ENCODE data around the gene RNF38.
"Not testable (repeated sequence)": the region's sequence is repeated elsewhere in the genome, so short reads cannot be mapped to it uniquely, and the experiment has no call there.

RNF38 gene

DNA sequence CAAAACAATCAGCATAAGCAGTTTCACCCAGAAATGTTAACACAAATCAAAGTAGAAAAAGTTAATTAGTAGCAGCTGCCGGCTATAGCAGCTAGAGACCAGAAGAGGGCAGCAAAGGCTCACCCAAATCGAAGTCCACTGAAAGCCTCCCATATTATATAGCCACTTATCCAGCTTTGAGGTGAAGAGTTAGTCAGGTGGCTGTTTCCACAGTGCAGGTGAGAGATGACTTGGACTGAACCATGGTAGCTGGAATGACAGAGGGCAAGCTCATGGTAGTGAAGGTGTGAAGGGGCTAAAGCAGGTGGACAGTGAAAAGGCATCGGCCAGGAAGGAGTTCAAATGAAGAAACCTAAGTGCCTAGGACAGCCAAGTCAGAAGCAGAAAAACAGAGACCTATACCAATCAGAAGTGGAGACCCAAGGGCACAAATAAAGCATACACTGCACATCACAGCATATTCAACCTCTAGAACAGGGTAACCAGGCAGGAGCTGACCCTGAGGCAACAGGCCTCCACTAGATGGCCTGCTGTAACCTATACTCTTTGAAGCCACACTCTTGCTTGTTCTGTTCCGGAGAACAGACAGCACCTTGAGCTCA is 7.2 kb upstream of the RNF38 start:
- FAIRE-seq = peak; percentile 62

DNA sequence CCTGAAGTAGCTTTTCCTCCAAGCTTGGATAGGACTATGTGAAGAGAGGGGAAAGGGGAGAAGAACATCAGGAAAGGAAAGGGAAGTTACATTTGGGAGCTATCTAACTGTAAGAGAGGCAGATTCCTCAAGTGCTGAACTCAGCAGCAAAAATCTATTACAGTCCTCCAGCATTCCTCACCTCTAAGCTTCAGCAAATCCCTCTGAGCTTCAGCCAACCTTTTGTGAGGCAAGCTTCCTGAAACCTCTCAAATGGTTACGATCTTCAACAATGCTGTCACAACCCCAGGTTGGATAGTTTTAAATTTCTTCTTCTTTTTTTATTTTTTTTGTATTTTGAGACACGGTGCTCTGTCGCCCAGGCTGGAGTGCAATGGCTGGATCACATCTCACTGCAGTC is 2.5 kb upstream of the RNF38 start:
- no peak for DNase-seq (ENCODE audit: low spot score)
- FAIRE-seq = no peak

More for the DNA sequence above, 7.2 kb upstream of the RNF38 start:
- peak; percentile 62 for DNase-seq (ENCODE audit: low spot score)

DNA sequence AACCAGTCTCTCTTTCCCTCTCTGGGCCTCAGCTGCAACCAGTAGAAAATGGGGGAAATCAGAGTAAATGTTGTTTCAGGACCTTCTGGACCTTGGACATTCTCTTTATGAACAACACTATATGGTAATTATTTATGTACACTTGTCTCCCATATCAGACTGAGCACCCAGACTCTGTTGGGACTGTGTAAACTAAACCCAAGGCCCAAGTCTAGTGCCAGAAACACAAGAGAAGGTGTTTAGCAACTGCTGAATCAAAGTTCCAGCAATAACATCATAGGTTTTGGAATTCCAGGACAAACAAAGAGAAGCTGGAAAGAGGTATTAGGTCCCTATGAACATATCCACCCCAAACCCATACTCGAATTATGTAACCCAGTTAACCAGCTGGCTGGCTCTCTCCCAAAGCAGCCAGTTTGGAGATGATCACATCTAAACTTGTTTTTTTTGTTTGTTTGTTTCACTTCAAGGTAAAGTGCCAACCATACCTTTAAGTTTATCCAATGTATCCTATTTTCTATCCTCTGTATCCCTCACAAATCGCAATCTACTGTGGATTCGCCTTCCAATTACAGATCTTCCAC is 1.9 kb upstream of the RNF38 start:
- DNase-seq (ENCODE audit: low spot score) (no peak), FAIRE-seq (no peak)

DNA sequence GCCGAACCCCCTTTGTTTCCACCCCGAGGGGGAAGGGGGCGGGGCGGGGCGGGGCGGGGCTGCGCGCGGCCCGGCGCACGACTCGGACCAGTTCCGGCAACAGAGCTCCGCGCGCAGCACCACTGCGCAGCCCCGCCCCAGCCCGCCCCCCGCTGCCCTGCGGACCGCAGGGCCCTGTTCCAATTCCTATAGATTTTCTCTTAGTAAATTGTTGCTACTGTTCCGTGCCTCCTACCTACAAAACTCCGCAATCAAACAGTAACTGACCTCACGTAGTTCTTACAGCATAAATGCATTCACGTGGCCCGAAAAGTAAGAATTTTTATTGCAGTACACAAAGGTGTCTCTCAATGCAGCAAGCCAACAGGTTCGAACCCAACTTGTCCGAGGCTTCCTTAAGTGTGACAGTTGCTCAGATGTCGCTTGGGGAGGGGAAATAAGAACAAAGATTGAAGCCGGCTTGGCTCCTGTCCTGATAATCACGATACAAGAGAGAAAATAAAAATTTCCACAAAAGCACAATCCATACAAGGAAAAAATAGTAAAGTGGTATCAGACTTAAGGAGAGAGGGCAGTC is 1.2 kb upstream of the RNF38 start:
- DNase-seq (ENCODE audit: low spot score) (peak; percentile 96), FAIRE-seq (no peak)

DNA sequence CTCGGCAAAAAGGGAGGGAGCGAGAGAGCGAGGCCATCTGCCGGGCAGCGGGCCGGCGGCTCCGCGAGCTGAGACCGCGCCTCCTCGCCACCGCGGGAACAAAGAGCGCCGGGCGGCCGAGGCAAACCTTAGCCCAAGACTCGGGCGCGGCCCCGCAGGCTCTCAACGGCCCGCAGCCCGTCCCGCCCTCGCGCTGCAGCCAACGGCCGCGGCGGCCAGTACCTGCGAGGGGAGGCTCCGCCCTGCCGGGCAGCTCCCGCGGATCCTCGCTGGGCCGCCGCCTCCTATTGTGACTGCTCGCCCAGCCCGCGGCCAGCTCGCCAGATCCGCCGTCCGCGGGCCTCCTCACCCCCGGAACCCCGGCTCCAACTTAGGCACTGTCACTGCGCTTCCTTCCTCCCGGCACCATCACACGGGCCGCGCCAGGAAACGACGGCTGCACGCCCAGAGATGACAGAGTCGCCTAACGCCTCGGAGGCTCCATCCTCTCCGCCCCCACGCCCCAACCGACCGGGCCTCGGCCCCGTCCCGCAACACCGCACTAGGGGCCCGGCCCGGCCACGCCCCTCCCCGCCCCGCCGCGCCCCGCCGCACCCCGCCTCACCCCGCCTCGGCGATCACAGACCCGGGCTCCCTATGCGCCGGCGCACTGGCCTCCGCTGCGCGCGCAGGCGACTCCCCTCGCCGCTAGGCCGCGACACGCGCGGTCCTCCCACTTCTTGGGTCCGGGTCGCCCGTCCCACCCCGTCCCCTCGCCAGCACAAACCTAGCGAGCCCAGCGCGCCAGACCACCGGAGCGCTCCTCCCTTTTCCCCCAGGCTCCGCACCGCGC is 479 bp upstream of the RNF38 start:
- DNase-seq (ENCODE audit: low spot score) (peak; percentile 97), FAIRE-seq (peak; percentile 99)

DNA sequence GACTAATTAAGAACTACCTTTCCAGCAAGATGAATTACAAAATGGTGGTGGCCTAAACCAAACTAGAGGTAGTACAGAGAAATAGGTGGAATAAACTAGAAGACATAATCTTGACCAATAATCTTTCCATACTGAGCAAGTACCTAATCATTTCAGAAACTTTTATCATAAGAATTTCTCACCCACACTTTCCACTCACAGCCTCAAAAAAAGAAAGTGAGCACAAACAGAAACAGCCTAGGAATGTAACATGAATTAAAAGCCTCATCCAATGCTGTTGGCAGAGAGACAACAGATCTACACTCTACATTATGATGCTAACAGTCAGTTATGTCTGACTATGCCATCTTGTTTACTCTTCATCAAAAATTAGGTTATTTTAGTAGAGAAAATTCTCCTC is 1.3 kb downstream of the RNF38 start:
- FAIRE-seq = no peak

DNA sequence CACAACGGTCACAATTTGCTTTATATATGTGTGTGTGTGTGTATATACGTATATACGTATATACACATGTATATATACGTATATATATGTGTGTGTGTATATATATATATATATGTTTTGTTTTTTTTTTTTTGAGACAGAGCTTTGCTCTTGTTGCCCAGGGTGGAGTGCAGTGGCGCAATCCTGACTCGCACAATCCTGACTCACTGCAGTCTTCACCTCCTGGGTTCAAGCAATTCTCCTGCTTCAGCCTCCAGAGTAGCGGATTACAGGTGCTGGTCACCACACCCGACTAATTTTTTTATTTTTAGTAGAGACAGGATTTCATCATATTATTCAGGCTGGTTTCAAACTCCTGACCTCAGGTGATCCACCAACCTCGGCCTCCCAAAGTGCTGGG is 3.1 kb downstream of the RNF38 start:
- DNase-seq (ENCODE audit: low spot score) (no peak), FAIRE-seq (no peak)

More for the DNA sequence above, 1.3 kb downstream of the RNF38 start:
- no peak for DNase-seq (ENCODE audit: low spot score)

DNA sequence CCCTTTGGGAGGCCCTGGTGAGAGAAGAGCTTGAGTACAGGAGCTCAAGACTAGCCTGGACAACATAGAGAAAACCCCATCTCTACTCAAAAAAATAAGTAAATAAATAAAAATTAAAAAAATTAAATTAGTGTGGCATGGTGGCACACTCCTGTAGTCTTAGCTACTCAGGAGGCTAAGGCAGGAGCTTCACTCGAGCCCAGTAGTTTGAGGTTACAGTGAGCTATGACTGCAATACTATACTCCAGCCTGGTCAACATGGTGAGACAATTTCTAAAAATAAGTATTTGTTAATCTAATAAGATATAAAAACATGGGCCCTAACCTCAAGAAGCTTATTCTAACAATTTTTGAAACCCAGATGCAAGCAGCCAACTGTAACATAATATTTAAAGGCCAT is 7.6 kb downstream of the RNF38 start:
- no peak for FAIRE-seq

DNA sequence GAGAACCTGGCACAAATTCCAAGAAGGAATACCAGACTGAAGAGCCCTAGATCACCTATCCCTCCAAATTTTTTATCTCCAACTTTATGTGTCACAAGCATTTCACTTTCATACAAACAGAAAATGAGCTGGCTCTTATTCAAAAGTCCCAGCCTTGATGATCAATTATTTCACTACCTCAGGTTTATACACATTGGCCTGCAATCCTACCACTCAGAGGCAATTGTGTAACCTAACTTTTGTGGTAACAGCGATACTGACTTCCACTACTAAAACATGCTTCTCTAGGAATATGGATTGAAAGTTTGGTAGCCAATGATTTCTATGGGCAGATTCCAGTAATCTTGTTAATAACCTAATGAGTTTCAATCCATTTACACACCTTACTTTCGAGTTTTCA is 10.5 kb downstream of the RNF38 start:
- no peak for FAIRE-seq

More for the DNA sequence above, 7.6 kb downstream of the RNF38 start:
- no peak for DNase-seq (ENCODE audit: low spot score)

DNA sequence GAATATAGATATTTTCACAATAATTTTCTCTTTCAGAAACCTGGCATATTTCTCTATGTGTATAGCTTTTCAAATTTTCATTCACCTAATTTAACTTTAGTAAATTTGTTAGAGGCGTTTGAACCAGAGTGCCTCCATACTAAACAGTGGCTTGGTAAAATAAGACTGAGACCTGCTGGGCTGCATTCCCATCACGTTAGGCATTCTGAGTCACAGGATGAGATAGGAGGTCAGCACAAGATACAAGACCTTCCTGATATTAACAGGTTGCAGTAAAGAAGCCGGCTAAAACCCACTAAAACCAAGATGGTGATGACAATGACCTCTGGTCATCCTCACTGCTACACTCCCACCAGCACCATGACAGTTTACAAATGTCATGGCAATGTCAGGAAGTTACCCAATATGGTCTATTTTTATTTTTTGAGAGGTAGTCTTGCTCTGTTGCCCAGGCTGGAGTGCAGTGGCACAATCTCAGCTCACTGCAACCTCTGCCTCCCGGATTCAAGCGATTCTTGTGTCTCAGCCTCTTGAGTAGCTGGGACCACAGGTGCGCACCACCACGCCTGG is 13.6 kb downstream of the RNF38 start:
- not testable (repeated sequence) for FAIRE-seq; DNase-seq (ENCODE audit: low spot score)

More for the DNA sequence above, 10.5 kb downstream of the RNF38 start:
- DNase-seq (ENCODE audit: low spot score) = no peak

DNA sequence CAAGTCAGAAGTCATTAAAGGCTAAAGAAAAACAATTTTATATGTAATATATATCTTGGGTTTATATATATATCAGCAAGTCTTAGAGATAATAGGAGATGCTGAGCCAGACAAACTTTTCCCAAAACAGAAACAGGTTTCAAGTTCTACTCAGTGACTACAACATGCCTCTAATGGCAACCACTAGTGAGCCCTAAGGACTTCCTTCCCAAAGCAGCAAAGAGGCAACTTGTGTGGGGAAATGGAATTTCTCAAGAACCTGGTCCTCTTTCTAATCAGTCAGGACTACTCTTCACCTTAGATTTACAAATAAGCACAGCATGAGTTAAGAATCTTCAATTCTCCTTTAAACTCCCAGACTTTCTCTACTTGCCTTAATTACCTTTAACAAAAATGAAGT is 17.6 kb downstream of the RNF38 start:
- DNase-seq (ENCODE audit: low spot score) (no peak), FAIRE-seq (no peak)

DNA sequence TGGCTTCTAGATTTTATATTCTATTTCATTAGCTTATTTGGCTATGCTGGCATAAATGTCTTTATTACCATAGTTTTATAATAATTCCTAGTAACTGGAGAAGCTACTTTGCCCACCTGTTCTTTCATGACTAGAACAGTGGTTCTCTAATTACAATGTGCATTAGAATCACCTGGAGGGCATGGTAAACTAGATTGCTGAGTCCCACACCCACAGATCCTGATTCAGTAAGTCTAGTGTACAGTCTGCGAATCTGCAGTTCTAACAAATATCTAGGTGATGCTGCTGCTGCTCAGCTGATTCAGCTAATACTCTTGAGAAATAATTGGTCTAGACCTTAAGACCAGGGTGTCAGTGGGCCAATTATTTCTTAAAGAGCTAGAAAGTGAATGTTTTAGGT is 35.5 kb downstream of the RNF38 start:
- FAIRE-seq (no peak), DNase-seq (ENCODE audit: low spot score) (no peak)

DNA sequence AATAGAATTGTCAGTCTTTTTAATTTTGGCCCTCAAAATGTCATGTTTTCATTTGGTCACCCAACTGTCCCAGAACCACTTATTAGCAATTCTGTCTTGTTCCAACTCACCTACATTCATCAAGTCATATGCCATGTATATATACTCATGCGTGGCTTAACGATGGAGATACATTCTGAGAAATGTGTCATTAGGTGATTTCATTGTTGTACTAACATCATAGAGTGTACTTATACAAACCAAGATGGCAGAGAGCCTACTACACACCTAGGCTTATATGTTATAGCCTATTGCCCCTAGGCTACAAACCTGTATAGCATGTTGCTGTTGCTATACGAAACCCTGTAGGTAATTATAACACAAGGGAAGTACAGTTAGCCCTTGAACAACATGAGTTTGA is 36.6 kb downstream of the RNF38 start:
- DNase-seq (ENCODE audit: low spot score) = no peak

DNA sequence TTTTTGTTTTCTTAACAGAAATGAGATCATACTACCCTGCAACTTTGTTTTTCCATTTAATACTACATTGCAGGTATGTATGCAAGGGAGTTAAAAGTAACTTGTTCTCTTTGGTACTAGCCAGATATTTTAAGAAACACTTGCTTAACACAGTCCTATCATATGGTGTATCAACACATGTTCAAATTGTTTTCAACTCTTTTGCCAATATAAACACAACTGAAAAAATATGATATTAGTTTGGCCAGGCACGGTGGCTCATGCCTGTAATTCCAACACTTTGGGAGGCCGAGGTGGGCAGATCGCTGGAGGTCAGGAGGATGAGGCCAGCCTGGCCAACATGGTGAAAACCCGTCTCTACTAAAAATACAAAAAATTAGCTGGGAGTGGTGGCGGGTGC is 41.6 kb downstream of the RNF38 start:
- DNase-seq (ENCODE audit: low spot score) = no peak
- FAIRE-seq = no peak

More for the DNA sequence above, 36.6 kb downstream of the RNF38 start:
- no peak for FAIRE-seq

DNA sequence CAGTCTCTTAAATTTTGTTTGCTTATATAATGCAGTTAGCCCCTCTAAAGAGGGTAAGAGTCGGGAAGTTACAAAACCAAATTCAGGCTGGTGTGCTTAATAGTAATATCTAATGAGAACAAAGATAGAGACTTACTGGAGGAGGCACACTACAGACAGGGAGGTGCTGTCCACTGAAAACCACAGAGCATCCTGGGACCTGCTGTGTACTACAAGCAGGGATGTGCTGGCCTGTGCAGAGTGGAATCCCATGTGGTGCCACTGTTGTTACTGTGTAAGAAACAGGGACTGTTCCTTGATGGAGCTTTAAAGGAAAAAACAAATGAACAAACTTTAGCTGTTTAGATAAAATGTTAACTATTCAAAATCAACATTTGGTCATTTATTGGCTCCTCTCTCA is 42.4 kb downstream of the RNF38 start:
- DNase-seq (ENCODE audit: low spot score) (no peak), FAIRE-seq (no peak)

DNA sequence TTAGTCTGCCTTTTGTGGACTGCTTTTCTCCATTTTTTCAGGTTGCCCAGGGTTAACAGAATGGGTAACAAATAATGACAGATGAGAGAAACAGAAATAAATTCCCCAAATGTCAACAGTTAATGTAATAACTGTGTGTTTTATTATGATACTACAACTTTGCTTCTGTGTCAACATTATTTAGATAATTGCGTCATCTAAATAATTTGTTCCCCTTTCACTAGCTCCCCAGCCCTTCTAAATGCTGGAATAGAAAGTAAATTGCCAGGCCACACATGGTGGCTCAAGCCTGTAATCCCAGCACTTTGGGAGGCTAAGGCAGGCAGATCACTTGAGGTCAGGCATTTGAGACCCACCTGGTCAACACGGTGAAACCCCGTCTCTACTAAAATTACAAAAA is 53.5 kb downstream of the RNF38 start:
- FAIRE-seq (no peak), DNase-seq (ENCODE audit: low spot score) (no peak)

DNA sequence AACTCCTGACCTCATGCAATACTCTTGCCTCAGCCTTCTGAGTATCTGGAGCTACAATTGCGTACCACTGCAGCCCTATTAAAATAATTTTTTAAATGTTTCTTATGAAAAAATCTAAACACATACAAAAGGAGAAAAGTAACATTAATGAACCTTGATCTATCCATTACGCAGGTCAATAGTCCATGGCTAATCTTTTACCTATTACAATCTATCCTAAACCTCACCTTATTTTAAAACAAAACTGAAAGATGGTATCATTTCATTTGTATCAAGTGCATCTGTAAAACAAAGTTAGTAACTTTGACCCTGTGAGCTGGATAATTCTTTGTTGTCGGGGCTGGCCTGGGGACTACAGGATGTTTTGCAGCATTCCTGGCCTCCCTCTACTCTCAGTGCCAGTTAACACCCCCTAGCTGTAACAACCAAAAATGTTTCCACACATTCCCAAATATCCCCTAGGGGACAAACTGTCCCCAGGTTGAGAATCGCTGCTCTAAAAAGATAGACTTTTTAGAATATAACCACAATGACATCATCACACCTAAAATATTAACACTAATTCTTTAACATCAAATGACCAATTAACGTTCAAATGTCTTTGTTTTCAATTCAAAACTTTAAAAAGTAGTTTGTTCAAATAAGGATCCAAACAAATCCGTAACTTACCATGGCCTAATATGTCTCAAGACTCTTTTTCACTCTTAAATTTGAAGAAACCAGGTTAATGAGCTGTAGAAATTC is 54.8 kb downstream of the RNF38 start:
- DNase-seq (ENCODE audit: low spot score) = no peak
- FAIRE-seq = no peak

DNA sequence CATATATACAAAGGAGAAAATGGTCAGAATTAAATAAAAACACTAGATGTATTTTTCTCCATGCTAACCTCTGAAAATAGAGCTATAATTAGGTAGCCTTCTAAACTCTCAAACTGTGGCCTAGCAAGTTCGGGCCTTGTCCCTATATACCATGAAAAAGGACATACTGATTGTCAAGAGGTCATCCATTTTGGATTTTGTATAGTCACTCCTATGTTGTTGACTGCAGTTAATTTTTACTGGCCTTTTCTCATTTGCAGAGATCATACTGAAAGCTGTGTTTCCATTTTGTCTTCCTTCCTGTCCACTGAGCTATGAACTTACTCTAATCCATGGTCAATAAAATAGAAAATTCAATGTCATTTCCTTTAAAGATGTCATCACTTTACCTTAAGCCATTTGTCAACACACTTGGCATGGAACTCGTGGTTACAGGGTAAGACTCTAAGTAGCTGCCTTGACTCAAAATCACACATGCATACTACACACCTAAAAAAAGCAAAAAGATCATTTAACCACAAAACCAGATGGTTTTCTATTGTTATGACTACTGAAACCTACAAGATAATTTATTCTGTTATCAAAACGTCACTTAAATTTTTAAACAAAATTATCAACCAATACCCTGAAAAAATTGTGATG is 58.0 kb downstream of the RNF38 start:
- DNase-seq (ENCODE audit: low spot score) = no peak

DNA sequence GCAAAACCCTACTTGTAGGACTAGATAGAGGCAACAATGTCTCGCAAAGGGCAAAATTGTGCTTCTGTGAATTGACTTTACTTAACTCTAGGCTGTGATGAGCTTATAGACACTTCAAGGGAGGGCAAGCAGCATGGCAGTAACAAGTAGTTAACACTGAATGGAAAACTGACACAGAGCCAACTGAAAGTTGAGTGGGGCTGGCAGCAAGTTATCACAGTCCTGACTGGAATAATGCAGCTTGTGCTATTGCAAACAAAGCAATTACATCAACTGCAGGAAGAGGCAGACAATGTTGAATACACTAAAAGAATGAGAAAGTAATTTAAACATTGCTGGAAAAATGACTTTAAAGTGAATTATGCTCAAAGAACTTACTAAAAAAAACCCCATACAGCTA is 62.2 kb downstream of the RNF38 start:
- no peak for FAIRE-seq
- no peak for DNase-seq (ENCODE audit: low spot score)

More for the DNA sequence above, 58.0 kb downstream of the RNF38 start:
- FAIRE-seq = no peak

DNA sequence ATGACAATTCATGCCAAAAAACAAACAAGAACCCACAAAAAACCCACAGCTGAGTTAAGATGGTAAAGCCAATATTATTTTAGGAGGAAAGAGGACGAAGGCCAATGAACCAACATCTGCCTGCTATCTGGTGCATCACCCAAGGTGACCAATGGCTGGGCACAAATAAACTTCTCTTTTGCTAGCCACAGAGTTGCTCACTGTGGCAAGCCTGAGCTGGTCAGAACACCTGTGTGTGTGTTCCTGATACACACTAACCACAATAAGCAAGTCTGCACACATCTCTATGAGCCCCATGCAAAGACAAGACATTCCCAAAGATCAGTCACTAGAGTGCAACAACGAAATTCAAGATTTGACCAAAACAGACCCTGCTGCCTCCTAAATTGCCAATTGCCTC is 63.1 kb downstream of the RNF38 start:
- DNase-seq (ENCODE audit: low spot score) = no peak
- no peak for FAIRE-seq
